HL-60 (cell line): Measurements from ENCODE around the gene EPHA1.

Experiments used
- DNase-seq, 2 experiments: peaks; one replicate each; pipeline ENCODE4 v3.0.0-alpha.2; 2010 to 2020; ENCODE audit warnings: low read depth in 1 of 2, low spot score in 1 of 2
- H3K27ac ChIP-seq: fragments of 250-450 bp; sonication (Bioruptor Pico); replicated peaks from 2 replicates; pipeline ENCODE4 v1.5.1; 2020; ENCODE audit warnings: mild to moderate bottlenecking, moderate library complexity
- H3K27me3 ChIP-seq: fragments of 250-450 bp; sonication (Bioruptor Pico); 2 replicates; pipeline ENCODE4 v1.5.1; 2021; ENCODE audit warnings: mild to moderate bottlenecking, moderate library complexity; ENCODE audit not compliant: insufficient read depth, poor library complexity, severe bottlenecking
- H3K4me3 ChIP-seq: replicated peaks from 2 replicates; pipeline ENCODE4 v1.5.1; 2011; ENCODE audit warnings: mild to moderate bottlenecking, control low read depth, low read length; ENCODE audit not compliant: insufficient read depth
- CTCF ChIP-seq: IDR thresholded peaks from one replicate; pipeline ENCODE4 v1.5.1; 2011; ENCODE audit warnings: low read length, control low read depth, inconsistent platforms; ENCODE audit not compliant: insufficient read depth
- GABPA ChIP-seq: IDR thresholded peaks from 2 replicates; pipeline ENCODE4 v1.6.1; 2012; ENCODE audit warnings: low read depth
- POLR2AphosphoS5 ChIP-seq: IDR thresholded peaks from 2 replicates; pipeline ENCODE4 v1.6.1; 2012; ENCODE audit warnings: low read depth
- SPI1 ChIP-seq: IDR thresholded peaks from 2 replicates; pipeline ENCODE4 v1.6.1; 2012; ENCODE audit warnings: low read depth, mild to moderate bottlenecking, borderline replicate concordance
- TF ChIP-seq, protein P1 (sequence below): IDR thresholded peaks from 2 replicates; pipeline ENCODE4 v1.6.1; 2012; ENCODE audit warnings: low read depth; ENCODE audit not compliant: insufficient replicate concordance

The EPHA1 gene

DNA sequence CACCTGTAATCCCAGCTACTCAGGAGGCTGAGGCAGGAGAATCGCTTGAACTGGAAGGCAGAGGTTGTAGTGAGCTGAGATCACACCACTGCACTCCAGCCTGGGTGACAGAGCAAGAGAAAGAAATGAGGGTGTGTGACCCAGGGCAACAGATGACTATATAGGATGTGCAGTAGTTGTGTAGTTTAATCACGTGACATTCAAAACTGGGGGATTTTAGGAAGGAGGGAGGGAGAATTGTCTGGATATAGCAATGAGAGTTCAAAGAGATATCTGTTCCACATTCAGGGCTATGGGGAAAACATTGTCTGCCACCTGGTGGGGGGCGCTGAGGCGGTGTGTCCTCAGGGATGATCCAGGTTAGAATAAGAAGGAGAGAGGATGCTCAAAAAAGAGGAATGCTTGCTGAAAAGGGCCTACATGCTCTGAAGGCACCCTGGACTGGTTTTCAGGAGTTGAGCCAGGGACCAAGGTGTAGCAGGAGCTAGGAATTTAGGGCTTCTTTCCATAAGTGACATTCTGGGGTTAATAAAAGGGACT, 35.3 kb downstream of the EPHA1 start:
- no peak overlapping the region for H3K27ac ChIP-seq
- H3K27me3 ChIP-seq = no peaks in the 10 kb centered on the region
- H3K4me3 ChIP-seq = no peak overlapping the region
- TF ChIP-seq GABPA (no peak), SPI1 (no peak), CTCF (no peak), POLR2AphosphoS5 (no peak)
- TF ChIP-seq, protein P1, sequence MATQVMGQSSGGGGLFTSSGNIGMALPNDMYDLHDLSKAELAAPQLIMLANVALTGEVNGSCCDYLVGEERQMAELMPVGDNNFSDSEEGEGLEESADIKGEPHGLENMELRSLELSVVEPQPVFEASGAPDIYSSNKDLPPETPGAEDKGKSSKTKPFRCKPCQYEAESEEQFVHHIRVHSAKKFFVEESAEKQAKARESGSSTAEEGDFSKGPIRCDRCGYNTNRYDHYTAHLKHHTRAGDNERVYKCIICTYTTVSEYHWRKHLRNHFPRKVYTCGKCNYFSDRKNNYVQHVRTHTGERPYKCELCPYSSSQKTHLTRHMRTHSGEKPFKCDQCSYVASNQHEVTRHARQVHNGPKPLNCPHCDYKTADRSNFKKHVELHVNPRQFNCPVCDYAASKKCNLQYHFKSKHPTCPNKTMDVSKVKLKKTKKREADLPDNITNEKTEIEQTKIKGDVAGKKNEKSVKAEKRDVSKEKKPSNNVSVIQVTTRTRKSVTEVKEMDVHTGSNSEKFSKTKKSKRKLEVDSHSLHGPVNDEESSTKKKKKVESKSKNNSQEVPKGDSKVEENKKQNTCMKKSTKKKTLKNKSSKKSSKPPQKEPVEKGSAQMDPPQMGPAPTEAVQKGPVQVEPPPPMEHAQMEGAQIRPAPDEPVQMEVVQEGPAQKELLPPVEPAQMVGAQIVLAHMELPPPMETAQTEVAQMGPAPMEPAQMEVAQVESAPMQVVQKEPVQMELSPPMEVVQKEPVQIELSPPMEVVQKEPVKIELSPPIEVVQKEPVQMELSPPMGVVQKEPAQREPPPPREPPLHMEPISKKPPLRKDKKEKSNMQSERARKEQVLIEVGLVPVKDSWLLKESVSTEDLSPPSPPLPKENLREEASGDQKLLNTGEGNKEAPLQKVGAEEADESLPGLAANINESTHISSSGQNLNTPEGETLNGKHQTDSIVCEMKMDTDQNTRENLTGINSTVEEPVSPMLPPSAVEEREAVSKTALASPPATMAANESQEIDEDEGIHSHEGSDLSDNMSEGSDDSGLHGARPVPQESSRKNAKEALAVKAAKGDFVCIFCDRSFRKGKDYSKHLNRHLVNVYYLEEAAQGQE = no peak
- DNase-seq = no peak

DNA sequence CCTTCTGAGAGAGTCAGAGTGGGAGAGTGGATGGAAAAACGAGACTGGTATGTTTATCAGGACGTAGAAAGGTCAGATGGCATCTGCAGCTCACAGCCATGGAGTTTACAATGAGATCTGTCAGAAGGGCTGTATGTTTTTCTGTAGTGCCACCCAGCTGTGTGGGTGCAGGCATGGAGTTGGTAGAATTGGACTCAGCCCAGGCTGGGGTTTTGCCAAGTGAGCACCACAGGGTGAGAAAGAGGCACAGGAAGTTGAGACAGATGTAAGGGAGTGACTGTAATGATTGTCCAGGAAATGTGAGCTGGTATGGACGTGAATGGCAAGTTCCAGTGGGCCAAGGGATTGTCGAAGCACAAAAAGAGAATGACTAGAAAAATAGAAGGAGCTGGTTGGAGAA, 36.6 kb downstream of the EPHA1 start:
- no peaks in the 10 kb centered on the region for H3K27me3 ChIP-seq
- no peak overlapping the region for H3K4me3 ChIP-seq
- peak overlapping the region; percentile 18 for H3K27ac ChIP-seq
- TF ChIP-seq GABPA (peak; percentile 63), CTCF (peak; percentile 18), POLR2AphosphoS5 (peak; percentile 77)
- TF ChIP-seq, protein P1 = no peak
- peak in 1 of 2 experiments; percentile 92 for DNase-seq

GRCh38 chr7:143369678-143370651, 38.7 kb downstream of the EPHA1 start:
- H3K27me3 ChIP-seq = no peaks in the 10 kb centered on the region
- no peak overlapping the region for H3K27ac ChIP-seq
- no peak overlapping the region for H3K4me3 ChIP-seq
- TF ChIP-seq GABPA = no peak
- no peak for TF ChIP-seq POLR2AphosphoS5
- TF ChIP-seq, protein P1 = no peak
- TF ChIP-seq CTCF = no peak
- no peak for TF ChIP-seq SPI1
- DNase-seq = no peak
